RPMI7951 (cell line): ENCODE measurements around the gene EPHB1. TPM values are rescaled to one million over a fixed set of nuclear protein-coding genes. Genes with fewer than 3 reads are reported as not detected.
A peak's percentile ranks its signal among the peaks of the same experiment; 100 is the strongest.
"Not testable (repeated sequence)": the region's sequence is repeated elsewhere in the genome, so short reads cannot be mapped to it uniquely, and the experiment has no call there.

Source experiments
- DNase-seq: peaks from one replicate; pipeline ENCODE4 v3.0.0-alpha.2; 2012; ENCODE audit warnings: low read depth
- total RNA-seq: library from RNA; depleted of rRNA; stranded (reverse); fragments of >200 nt; shearing (Covaris generic); gene quantifications from 2 replicates; pipeline ENCODE4 v1.2.3, GENCODE V29; 2014

Gene EPHB1
- total RNA-seq, 1 experiment from 2014 or later, result 2.6 TPM

- no peak for DNase-seq
These were observed 205.4 kb downstream of the EPHB1 start for GRCh38 chr3:135000465-135000864.

- DNase-seq, result not testable (repeated sequence)
These were observed 210.6 kb downstream of the EPHB1 start for GRCh38 chr3:135005616-135006015.

GRCh38 chr3:135007607-135008006 is 212.5 kb downstream of the EPHB1 start:
- peak; percentile 42 for DNase-seq

GRCh38 chr3:135008326-135008725 is 213.3 kb downstream of the EPHB1 start:
- no peak for DNase-seq

- peak; percentile 39 for DNase-seq
These were observed 214.0 kb downstream of the EPHB1 start for GRCh38 chr3:135009014-135009413.

- no peak for DNase-seq
These were observed 217.0 kb downstream of the EPHB1 start for GRCh38 chr3:135012101-135012500.

GRCh38 chr3:135013206-135013605 is 218.1 kb downstream of the EPHB1 start:
- no peak for DNase-seq

- DNase-seq, result peak; percentile 16
These were observed 219.5 kb downstream of the EPHB1 start for GRCh38 chr3:135014566-135014965.

GRCh38 chr3:135017003-135017893 is 222.2 kb downstream of the EPHB1 start:
- DNase-seq, result no peak

- DNase-seq, result no peak
These were observed 223.3 kb downstream of the EPHB1 start for GRCh38 chr3:135018149-135018923.

- DNase-seq, result no peak
These were observed 225.1 kb downstream of the EPHB1 start for GRCh38 chr3:135020181-135020580.

- no peak for DNase-seq
These were observed 229.1 kb downstream of the EPHB1 start for GRCh38 chr3:135023996-135024658.

- DNase-seq, result not testable (repeated sequence)
These were observed 235.9 kb downstream of the EPHB1 start for GRCh38 chr3:135030768-135031615.

GRCh38 chr3:135033737-135034136 is 238.7 kb downstream of the EPHB1 start:
- no peak for DNase-seq

- no peak for DNase-seq
These were observed 239.3 kb downstream of the EPHB1 start for GRCh38 chr3:135034291-135034768.

- DNase-seq, result peak; percentile 17
These were observed 239.9 kb downstream of the EPHB1 start for GRCh38 chr3:135034891-135035440.

GRCh38 chr3:135038186-135038585 is 243.1 kb downstream of the EPHB1 start:
- no peak for DNase-seq

GRCh38 chr3:135039536-135039935 is 244.5 kb downstream of the EPHB1 start:
- DNase-seq, result not testable (repeated sequence)

- no peak for DNase-seq
These were observed 245.5 kb downstream of the EPHB1 start for GRCh38 chr3:135040321-135041240.

GRCh38 chr3:135041601-135042000 is 246.5 kb downstream of the EPHB1 start:
- peak; percentile 47 for DNase-seq
